HCT116 (cell line): ENCODE measurements around the gene ZNF592. TPM values are rescaled to one million over a fixed set of nuclear protein-coding genes. Genes with fewer than 3 reads are reported as not detected.

Experiments used
- ATAC-seq: fragments of 200-7000 bp; cut with Tn5 transposase; 2 replicates; pipeline ENCODE4 v1.9.1; 2020; ENCODE audit warnings: mild to moderate bottlenecking, moderate library complexity
- BruUV-seq: library from RNA; stranded (reverse); fragments of 400-500 nt; replicated peaks from 2 replicates; lab custom pipeline; 2021; lab: Mats Ljungman, UMichigan
- CTCF ChIA-PET: fragments of 300-600 bp; sonication (Branson Sonifier 250); formaldehyde crosslinking; loops from one replicate; lab custom pipeline; 2021; ENCODE audit warnings: antibody characterized with exemption; lab: Charles Lee
- POLR2A ChIA-PET: fragments of 300-600, 350-600 bp; sonication (Branson Sonifier 250); formaldehyde crosslinking; loops from one replicate; lab custom pipeline; 2021; ENCODE audit warnings: antibody characterized with exemption; lab: Charles Lee
- RAD21 ChIA-PET, 2 experiments: fragments of 300-600 bp; sonication (Branson Sonifier 250); formaldehyde crosslinking; loops; one replicate each; lab custom pipeline; 2023; ENCODE audit warnings: low total read pairs in 2 of 2; ENCODE audit not compliant: uncharacterized antibody in 2 of 2, unreplicated experiment in 2 of 2, low non-redundant PET in 1 of 2; lab: Charles Lee
- DNase-seq: peaks from one replicate; pipeline ENCODE4 v3.0.0-alpha.2; 2010; ENCODE audit warnings: low read depth, low spot score
- H2AFZ ChIP-seq: fragments of 200-600 bp; shearing (Covaris generic), sonication (generic); 2 replicates; pipeline ENCODE4 v1.6.1; 2017; ENCODE audit warnings: low read depth, mixed run types, mixed read lengths, antibody characterized with exemption, low read length; ENCODE audit not compliant: poor library complexity, severe bottlenecking
- H3K27ac ChIP-seq: 2 replicates; pipeline ENCODE4 v1.5.1; 2012; ENCODE audit warnings: low read depth, low read length
- H3K27me3 ChIP-seq: fragments of 200-600 bp; sonication (generic); 2 replicates; pipeline ENCODE4 v1.6.1; 2016; ENCODE audit warnings: mixed run types, low read length, mixed read lengths; ENCODE audit not compliant: insufficient read depth
- H3K36me3 ChIP-seq, 2 experiments: fragments of 200-500 bp in 1 of 2; fragments of 200-600 bp in 1 of 2; sonication (Bioruptor generic) in 1 of 2; sonication (generic) in 1 of 2; 2 replicates each; pipeline versions ENCODE4 v1.5.1 to v1.6.1; 2014 to 2016; ENCODE audit warnings: low read length in 2 of 2, inconsistent platforms in 1 of 2, mixed read lengths in 1 of 2, mixed run types in 1 of 2; ENCODE audit not compliant: insufficient read depth in 2 of 2, control insufficient read depth in 1 of 2
- H3K4me1 ChIP-seq, 2 experiments: fragments of 200-600 bp in 1 of 2; sonication (generic) in 1 of 2; 2 replicates each; pipeline versions ENCODE4 v1.5.1 to v1.6.1; 2012 to 2017; ENCODE audit warnings: low read length in 2 of 2, inconsistent platforms in 1 of 2, mild to moderate bottlenecking in 1 of 2, mixed read lengths in 1 of 2, mixed run types in 1 of 2, moderate library complexity in 1 of 2; ENCODE audit not compliant: insufficient read depth in 2 of 2, control insufficient read depth in 1 of 2
- H3K4me2 ChIP-seq: fragments of 200-600 bp; sonication (generic); 2 replicates; pipeline ENCODE4 v1.6.1; 2017; ENCODE audit warnings: mixed run types, low read length, mixed read lengths
- H3K4me3 ChIP-seq, 2 experiments: fragments of 200-600 bp in 1 of 2; sonication (generic) in 1 of 2; replicated peaks in 1 of 2; 2 replicates each; pipeline ENCODE4 v1.5.1; 2011 to 2016; ENCODE audit warnings: low read length in 2 of 2, control low read depth in 1 of 2, low read depth in 1 of 2, mild to moderate bottlenecking in 1 of 2, mixed read lengths in 1 of 2, mixed run types in 1 of 2
- H3K79me2 ChIP-seq: fragments of 200-600 bp; sonication (generic); 2 replicates; pipeline ENCODE4 v1.6.1; 2017; ENCODE audit warnings: mild to moderate bottlenecking, mixed run types, low read length, moderate library complexity, mixed read lengths; ENCODE audit not compliant: insufficient read depth
- H3K9ac ChIP-seq: fragments of 200-600 bp; sonication (generic); 2 replicates; pipeline ENCODE4 v1.6.1; 2016; ENCODE audit warnings: low read length, mixed read lengths
- H3K9me2 ChIP-seq: fragments of 200-600 bp; sonication (generic), shearing (Covaris generic); 2 replicates; pipeline ENCODE4 v1.6.1; 2017; ENCODE audit warnings: mixed run types, mild to moderate bottlenecking, moderate library complexity; ENCODE audit not compliant: insufficient read depth
- H3K9me3 ChIP-seq, 2 experiments: fragments of 200-500 bp in 1 of 2; fragments of 200-600 bp in 1 of 2; sonication (Bioruptor generic) in 1 of 2; sonication (generic) in 1 of 2; 2 replicates each; pipeline ENCODE4 v1.6.1; 2014 to 2017; ENCODE audit warnings: low read length in 2 of 2, mixed read lengths in 2 of 2, inconsistent platforms in 1 of 2, low read depth in 1 of 2, mild to moderate bottlenecking in 1 of 2, mixed run types in 1 of 2, moderate library complexity in 1 of 2; ENCODE audit not compliant: control insufficient read depth in 1 of 2, insufficient read depth in 1 of 2
- H4K20me1 ChIP-seq: fragments of 200-600 bp; sonication (generic), shearing (Covaris generic); 2 replicates; pipeline ENCODE4 v1.6.1; 2017; ENCODE audit warnings: mixed run types, mild to moderate bottlenecking, moderate library complexity; ENCODE audit not compliant: insufficient read depth
- ELF1 ChIP-seq: IDR thresholded peaks from 2 replicates; pipeline ENCODE4 v1.6.1; 2012; ENCODE audit warnings: low read depth, borderline replicate concordance
- POLR2A ChIP-seq: IDR thresholded peaks from 2 replicates; pipeline ENCODE4 v1.7.0; 2011; ENCODE audit warnings: borderline replicate concordance; ENCODE audit not compliant: insufficient read depth, insufficient read length; ENCODE audit errors: extremely low read depth
- POLR2AphosphoS5 ChIP-seq: IDR thresholded peaks from 2 replicates; pipeline ENCODE4 v1.6.1; 2011; ENCODE audit warnings: mild to moderate bottlenecking, low read depth, low read length, moderate library complexity
- SIN3A ChIP-seq: IDR thresholded peaks from 2 replicates; pipeline ENCODE4 v1.6.1; 2012; ENCODE audit warnings: low read depth
- SP1 ChIP-seq: IDR thresholded peaks from 2 replicates; pipeline ENCODE4 v1.6.1; 2012; ENCODE audit warnings: low read depth
- TCF7L2 ChIP-seq: IDR thresholded peaks from 2 replicates; pipeline ENCODE4 v1.7.0; 2011; ENCODE audit warnings: borderline replicate concordance, inconsistent platforms; ENCODE audit not compliant: insufficient read depth, insufficient read length; ENCODE audit errors: extremely low read depth
- YY1 ChIP-seq: IDR thresholded peaks from 2 replicates; pipeline ENCODE4 v1.6.1; 2011; ENCODE audit warnings: low read length, low read depth, moderate library complexity, mild to moderate bottlenecking; ENCODE audit not compliant: insufficient replicate concordance; ENCODE audit errors: extremely low read depth
- ZNF274 ChIP-seq: fragments of 200-500 bp; sonication (Bioruptor generic); IDR thresholded peaks from 2 replicates; pipeline ENCODE4 v1.6.1; 2014; ENCODE audit warnings: mild to moderate bottlenecking, low read depth, low read length, inconsistent platforms
- intact Hi-C: fragments of 100-400 bp; cut with micrococcal nuclease; formaldehyde crosslinking; loops from 2 replicates; pipeline ENCODE4 v1.10.0; 2022
- total RNA-seq: library from RNA; stranded (reverse); gene quantifications from one replicate; pipeline ENCODE4 v1.2.1, GENCODE V29; 2021; ENCODE audit not compliant: unreplicated experiment
- TF ChIP-seq, protein P1 (sequence below): IDR thresholded peaks from 2 replicates; pipeline ENCODE4 v1.6.1; 2012
- TF ChIP-seq, protein P2 (sequence below): IDR thresholded peaks from 2 replicates; pipeline ENCODE4 v1.6.1; 2011; ENCODE audit warnings: mild to moderate bottlenecking, low read length, moderate library complexity; ENCODE audit not compliant: insufficient replicate concordance; ENCODE audit errors: extremely low read depth

The ZNF592 gene
- total RNA-seq, 1 experiment from 2014 or later = 26.4 TPM

DNA sequence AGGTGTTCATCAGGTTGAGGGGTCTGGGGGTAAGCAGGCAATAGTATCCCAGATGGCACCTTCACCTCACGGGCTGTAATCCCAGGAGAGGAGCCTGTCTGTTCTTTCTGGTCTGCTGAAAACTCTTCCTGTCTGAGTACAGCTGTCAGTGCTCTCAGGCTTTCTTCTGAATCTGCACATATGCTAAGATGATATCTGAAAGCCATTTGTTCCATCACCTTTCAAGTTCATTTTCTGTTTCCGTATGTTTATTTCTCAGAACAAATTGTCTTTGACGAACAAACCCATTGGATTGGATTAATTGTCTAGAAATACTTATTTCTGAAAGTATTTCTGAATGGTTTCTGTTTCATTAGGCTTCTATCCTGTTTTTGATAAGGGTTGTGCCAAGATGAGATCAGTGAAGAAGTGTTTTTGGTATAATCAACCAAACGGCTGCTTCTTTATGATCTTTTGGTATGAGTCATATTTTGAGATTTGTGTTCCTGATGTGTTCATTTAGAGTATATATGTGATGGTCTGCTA is 13.3 kb downstream of the ZNF592 start:
- TF ChIP-seq SIN3A (no peak), ELF1 (no peak), YY1 (no peak), ZNF274 (no peak), POLR2AphosphoS5 (no peak), SP1 (no peak)
- TF ChIP-seq, protein P1, sequence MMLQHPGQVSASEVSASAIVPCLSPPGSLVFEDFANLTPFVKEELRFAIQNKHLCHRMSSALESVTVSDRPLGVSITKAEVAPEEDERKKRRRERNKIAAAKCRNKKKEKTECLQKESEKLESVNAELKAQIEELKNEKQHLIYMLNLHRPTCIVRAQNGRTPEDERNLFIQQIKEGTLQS = no peak

DNA sequence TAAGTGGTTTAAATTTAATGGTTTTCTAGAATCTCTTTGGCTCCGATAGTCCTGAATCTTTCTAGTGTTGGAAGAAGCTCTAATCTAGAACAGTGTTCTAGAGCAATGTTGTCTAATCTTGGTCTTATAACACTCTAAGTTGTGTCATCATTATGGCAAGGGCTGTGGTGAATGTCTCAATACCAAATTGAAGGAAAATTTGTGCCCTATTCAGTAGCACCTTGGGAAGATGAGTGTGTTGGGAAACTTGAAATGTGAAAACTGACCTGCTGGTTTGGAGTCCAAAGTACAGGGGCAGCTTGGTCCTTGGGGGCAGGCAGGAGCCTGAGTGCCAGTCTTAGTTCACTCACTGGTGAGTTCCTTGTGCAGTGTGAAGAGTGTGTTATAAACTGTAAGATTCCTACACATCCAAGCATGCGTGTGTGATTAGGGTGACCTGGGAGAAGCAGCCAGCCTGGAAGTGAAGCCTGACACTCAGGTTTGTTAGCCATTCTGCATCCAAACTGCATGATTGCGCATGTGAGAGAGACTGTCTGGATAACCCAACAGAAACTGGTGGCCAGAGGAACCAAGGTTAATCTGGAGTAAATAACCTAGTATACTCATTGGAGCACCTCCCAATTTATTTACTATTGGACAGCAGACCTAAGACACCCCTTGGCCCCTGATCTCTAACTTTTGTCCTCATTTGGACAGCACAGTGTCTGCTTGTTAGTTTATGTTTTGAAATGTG is 14.6 kb downstream of the ZNF592 start:
- TF ChIP-seq SIN3A = no peak
- TF ChIP-seq SP1 = no peak
- no peak for TF ChIP-seq TCF7L2
- TF ChIP-seq, protein P2, sequence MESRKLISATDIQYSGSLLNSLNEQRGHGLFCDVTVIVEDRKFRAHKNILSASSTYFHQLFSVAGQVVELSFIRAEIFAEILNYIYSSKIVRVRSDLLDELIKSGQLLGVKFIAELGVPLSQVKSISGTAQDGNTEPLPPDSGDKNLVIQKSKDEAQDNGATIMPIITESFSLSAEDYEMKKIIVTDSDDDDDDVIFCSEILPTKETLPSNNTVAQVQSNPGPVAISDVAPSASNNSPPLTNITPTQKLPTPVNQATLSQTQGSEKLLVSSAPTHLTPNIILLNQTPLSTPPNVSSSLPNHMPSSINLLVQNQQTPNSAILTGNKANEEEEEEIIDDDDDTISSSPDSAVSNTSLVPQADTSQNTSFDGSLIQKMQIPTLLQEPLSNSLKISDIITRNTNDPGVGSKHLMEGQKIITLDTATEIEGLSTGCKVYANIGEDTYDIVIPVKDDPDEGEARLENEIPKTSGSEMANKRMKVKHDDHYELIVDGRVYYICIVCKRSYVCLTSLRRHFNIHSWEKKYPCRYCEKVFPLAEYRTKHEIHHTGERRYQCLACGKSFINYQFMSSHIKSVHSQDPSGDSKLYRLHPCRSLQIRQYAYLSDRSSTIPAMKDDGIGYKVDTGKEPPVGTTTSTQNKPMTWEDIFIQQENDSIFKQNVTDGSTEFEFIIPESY = no peak
- no peak for TF ChIP-seq POLR2A
- TF ChIP-seq, all 23 proteins: peak for 0
- Histone ChIP-seq H3K27me3 (no peaks in the 10 kb centered on the region), H3K27ac (no peak overlapping the region), H3K79me2 (peaks cover 93% of the 10 kb centered on the region), H3K36me3 (peaks cover 0 to 4% of the 10 kb centered on the region in 2 experiments; a peak in 1 of 4 replicates), H3K4me2 (no peak overlapping the region), H2AFZ (no peak overlapping the region), H4K20me1 (peaks cover 15% of the 10 kb centered on the region; the same call in 1 of the 2 replicates), H3K4me1 (0 out of 4 replicates have a peak, but pooled peaks cover 0 to 4% of the 10 kb centered on the region in 2 experiments), H3K9me3 (no peaks in the 10 kb centered on the region), H3K9me2 (no peaks in the 10 kb centered on the region), H3K4me3 (no peak overlapping the region), H3K9ac (no peak overlapping the region)
- intact Hi-C loops = no loop called here
- CTCF ChIA-PET = no interaction called here
- BruUV-seq = no TSS peak
- POLR2A ChIA-PET = no interaction called here
- DNase-seq (no peak), ATAC-seq (no peak)
- RAD21 ChIA-PET = interaction anchor here in 1 of 2 experiments (0.8 kb wide), 1 partner anchor 175 kb away, joined by 3 read pairs; no protein-coding TSS in a partner anchor

More for the DNA sequence above, 13.3 kb downstream of the ZNF592 start:
- Histone ChIP-seq H4K20me1 (peaks cover 15% of the 10 kb centered on the region; the same call in 1 of the 2 replicates), H3K9me3 (no peaks in the 10 kb centered on the region), H3K4me3 (no peak overlapping the region), H3K27ac (no peak overlapping the region), H3K9me2 (no peaks in the 10 kb centered on the region), H2AFZ (no peak overlapping the region), H3K9ac (no peak overlapping the region), H3K79me2 (peaks cover 94% of the 10 kb centered on the region), H3K27me3 (no peaks in the 10 kb centered on the region), H3K36me3 (0 out of 4 replicates have a peak, but pooled peaks cover 0 to 4% of the 10 kb centered on the region in 2 experiments), H3K4me2 (no peak overlapping the region), H3K4me1 (0 out of 4 replicates have a peak, but pooled peaks cover 0 to 4% of the 10 kb centered on the region in 2 experiments)
- intact Hi-C loops = no loop called here
- ChIA-PET POLR2A (no interaction called here), RAD21 (no interaction called here), CTCF (no interaction called here)
- ATAC-seq = no peak
- no peak for DNase-seq
- no TSS peak for BruUV-seq
